ENCODE results near the gene PDSS2.
"Not testable (repeated sequence)": the region's sequence is repeated elsewhere in the genome, so short reads cannot be mapped to it uniquely, and the experiment has no call there.

PDSS2 gene

DNA sequence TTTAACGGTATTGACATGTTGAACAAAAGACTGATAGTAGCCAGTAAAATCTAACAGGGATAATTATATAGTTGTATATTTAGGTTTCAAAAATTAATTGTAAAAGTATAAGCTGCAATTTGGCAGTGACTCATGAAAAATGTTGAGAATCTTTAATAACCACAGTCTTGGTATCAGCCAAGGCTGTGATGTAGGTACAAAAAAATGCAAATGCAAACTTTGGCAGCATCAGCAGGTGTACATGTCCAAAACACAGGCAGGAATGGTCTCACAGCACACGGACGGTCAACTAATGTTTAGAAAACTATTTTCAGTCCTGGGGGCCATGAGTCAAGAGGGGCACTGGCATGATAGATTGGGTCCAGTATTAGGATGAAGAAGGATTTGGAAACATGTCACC, 285.6 kb downstream of the PDSS2 start:
- H3K4me3 ChIP-seq (replicated peaks; ENCODE audit: low read depth, low read length) = no peak overlapping the region
- DNase-seq (ENCODE audit: extremely low read depth, low read depth) = no peak
- TF ChIP-seq, protein P1, sequence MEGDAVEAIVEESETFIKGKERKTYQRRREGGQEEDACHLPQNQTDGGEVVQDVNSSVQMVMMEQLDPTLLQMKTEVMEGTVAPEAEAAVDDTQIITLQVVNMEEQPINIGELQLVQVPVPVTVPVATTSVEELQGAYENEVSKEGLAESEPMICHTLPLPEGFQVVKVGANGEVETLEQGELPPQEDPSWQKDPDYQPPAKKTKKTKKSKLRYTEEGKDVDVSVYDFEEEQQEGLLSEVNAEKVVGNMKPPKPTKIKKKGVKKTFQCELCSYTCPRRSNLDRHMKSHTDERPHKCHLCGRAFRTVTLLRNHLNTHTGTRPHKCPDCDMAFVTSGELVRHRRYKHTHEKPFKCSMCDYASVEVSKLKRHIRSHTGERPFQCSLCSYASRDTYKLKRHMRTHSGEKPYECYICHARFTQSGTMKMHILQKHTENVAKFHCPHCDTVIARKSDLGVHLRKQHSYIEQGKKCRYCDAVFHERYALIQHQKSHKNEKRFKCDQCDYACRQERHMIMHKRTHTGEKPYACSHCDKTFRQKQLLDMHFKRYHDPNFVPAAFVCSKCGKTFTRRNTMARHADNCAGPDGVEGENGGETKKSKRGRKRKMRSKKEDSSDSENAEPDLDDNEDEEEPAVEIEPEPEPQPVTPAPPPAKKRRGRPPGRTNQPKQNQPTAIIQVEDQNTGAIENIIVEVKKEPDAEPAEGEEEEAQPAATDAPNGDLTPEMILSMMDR (IDR thresholded peaks at IDR 0.05; ENCODE audit: low read depth, low read length, missing control alignments) = no peak

DNA sequence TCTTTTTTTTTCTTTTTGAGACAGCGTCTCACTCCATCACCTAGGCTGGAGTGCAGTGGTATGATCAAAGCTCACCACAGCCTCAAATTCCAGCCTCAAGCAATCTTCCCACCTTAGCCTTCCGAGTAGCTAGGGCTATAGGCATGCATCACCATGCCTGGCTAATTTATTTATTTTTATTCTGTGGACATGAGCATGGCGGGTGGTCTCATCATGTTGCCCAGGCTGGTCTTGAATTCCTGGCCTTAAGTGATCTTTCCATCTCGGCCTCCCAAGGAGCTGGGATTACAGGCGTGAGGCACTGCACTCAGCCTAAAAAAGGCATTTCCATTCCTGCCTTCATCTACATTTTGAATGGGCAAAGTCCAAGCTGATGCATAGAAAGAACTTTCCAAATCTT, 287.9 kb downstream of the PDSS2 start:
- no peak overlapping the region for H3K4me3 ChIP-seq (replicated peaks; ENCODE audit: low read depth, low read length)
- DNase-seq (ENCODE audit: extremely low read depth, low read depth) = no peak
- TF ChIP-seq, protein P1 (IDR thresholded peaks at IDR 0.05; ENCODE audit: low read depth, low read length, missing control alignments) = no peak

DNA sequence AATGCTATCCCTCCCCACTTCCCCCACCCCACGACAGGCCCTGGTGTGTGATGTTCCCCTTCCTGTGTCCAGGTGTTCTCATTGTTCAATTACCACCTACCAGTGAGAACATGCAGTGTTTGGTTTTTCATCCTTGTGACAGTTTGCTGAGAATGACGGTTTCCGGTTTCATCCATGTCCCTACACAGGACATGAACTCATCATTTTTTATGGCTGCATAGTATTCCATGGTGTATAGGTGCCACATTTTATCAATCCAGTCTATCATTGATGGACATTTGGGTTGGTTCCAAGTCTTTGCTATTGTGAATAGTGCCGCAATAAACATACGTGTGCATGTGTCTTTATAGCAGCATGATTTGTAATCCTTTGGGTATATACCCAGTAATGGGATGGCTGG, 295.1 kb downstream of the PDSS2 start:
- H3K4me3 ChIP-seq (replicated peaks; ENCODE audit: low read depth, low read length); DNase-seq (ENCODE audit: extremely low read depth, low read depth): not testable (repeated sequence)

DNA sequence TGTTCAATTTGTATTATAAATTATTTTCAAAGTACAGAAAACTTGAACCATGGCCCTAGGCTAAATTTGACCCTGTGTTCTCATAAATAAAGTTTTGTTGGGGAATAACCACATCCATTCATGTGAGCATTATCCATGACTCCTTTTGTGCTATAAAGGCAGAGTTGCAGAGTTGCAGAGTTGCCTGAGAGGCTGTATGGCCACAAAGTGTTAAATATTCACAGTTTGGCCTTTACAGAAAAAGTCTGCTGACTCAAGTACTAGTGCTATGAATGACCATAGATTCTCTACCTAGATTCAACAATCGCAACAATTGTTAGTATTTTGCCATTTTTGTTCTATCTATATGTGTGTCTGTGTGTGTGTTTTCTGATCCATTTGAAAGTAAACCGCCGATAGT, 297.8 kb downstream of the PDSS2 start:
- TF ChIP-seq, protein P1 (IDR thresholded peaks at IDR 0.05; ENCODE audit: low read depth, low read length, missing control alignments) = no peak
- DNase-seq (ENCODE audit: extremely low read depth, low read depth) = no peak
- no peak overlapping the region for H3K4me3 ChIP-seq (replicated peaks; ENCODE audit: low read depth, low read length)

DNA sequence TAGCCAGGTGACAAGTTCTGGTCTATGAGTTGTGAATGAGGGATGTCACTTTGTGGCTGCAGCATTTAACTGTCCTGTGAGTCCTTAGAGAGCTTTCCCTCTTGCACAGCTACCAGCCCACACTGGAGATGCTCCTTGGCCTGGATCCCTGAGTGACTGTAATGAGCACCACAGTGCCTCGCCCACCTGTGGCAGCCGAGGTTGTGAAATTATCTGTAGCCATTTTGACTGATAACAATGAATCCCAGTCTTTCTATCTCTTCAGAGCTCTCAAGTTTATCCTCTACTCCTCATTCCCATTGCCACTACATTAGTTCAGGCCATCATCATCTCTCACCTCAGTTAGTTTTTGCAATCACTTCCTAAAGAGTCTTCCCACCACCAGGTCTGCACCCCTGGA, 302.7 kb downstream of the PDSS2 start:
- TF ChIP-seq, protein P1 (IDR thresholded peaks at IDR 0.05; ENCODE audit: low read depth, low read length, missing control alignments) = no peak

DNA sequence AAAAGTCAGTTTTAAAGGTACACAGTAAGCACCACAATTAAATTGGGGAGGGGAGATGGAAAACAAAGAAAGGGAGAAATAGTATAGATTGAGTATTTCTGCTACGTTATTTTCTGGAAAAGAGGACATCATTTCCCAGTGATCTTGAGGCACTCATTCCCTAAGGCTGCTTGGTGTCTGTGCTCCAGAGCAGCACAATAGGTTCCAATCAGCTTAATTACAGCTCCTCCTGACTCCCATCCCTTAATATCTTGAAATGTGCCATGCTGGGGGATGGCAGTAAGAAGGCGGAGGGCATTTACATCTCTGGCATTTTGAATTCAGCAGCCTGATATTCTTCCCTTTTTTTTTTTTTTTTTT, 304.6 kb downstream of the PDSS2 start:
- DNase-seq (ENCODE audit: extremely low read depth, low read depth) = no peak
- TF ChIP-seq, protein P1 (IDR thresholded peaks at IDR 0.05; ENCODE audit: low read depth, low read length, missing control alignments) = no peak
- no peak overlapping the region for H3K4me3 ChIP-seq (replicated peaks; ENCODE audit: low read depth, low read length)

More for the DNA sequence above, 302.7 kb downstream of the PDSS2 start:
- no peak overlapping the region for H3K4me3 ChIP-seq (replicated peaks; ENCODE audit: low read depth, low read length)
- DNase-seq (ENCODE audit: extremely low read depth, low read depth) = no peak

DNA sequence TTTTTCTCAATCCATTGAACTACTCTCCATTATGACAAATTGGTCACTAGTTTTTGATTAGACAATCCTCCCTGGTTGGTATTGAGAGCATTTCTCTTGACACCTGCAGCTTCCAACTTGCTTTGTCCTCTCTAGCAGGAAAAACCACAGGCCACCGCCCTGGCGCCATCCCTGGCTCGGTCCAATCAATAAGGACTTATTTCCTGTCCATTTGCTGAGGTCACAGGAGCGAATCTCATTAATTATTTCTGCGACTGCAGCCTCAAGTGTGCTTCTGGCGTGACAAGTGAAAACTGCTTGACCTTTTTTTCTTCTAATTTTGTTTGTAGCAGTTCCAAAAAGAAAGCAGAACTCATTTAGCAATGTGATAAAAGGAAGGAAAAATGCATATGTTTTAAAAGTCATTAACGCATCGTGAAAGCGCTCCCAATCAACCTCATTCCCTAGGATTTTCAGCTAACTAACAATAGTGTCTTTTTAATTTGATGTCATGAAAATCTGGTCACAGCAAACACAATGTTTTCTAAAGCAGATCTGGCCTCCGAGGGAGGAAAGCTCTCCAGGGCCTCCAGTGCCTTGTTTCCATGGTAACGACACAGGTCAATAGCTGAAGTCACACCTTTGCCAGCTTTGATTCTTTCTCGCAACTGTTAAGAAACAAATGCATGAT, 305.1 kb downstream of the PDSS2 start:
- TF ChIP-seq, protein P1 (IDR thresholded peaks at IDR 0.05; ENCODE audit: low read depth, low read length, missing control alignments) = no peak
- H3K4me3 ChIP-seq (replicated peaks; ENCODE audit: low read depth, low read length) = no peak overlapping the region
- DNase-seq (ENCODE audit: extremely low read depth, low read depth) = no peak
